IMR-90 (cell line): Measurements from ENCODE around the gene BCAS1. TPM values are rescaled to one million over a fixed set of nuclear protein-coding genes. Genes with fewer than 3 reads are reported as not detected.

Experiments
- ATAC-seq: fragments of 200-7000 bp; cut with Tn5 transposase; 2 replicates; pipeline ENCODE4 v1.9.1; 2020; ENCODE audit warnings: low read depth, mild to moderate bottlenecking, moderate library complexity
- BruUV-seq: library from RNA; stranded (reverse); fragments of 400-500 nt; replicated peaks from 2 replicates; lab custom pipeline; 2021; lab: Mats Ljungman, UMichigan
- CTCF ChIA-PET: fragments of 300-600 bp; formaldehyde crosslinking; extraction: SDS; loops from one replicate; lab custom pipeline; 2021; ENCODE audit warnings: antibody characterized with exemption; lab: Yijun Ruan, JAX
- POLR2A ChIA-PET: fragments of 300-600 bp; sonication (Branson Sonifier 250); formaldehyde crosslinking; loops from one replicate; lab custom pipeline; 2022; ENCODE audit warnings: antibody characterized with exemption; ENCODE audit not compliant: unreplicated experiment; lab: Charles Lee
- DNase-seq: peaks from one replicate; pipeline ENCODE4 v3.0.0; 2013
- H2AFZ ChIP-seq: replicated peaks from 2 replicates; pipeline ENCODE3; 2013; ENCODE audit warnings: low read length, mild to moderate bottlenecking; ENCODE audit not compliant: poor library complexity
- H2AK5ac ChIP-seq: 2 replicates; pipeline ENCODE4 v1.6.1; 2013; ENCODE audit warnings: low read depth, low read length, inconsistent platforms
- H2AK9ac ChIP-seq: replicated peaks from 2 replicates; pipeline ENCODE3; 2013; ENCODE audit warnings: mild to moderate bottlenecking, low read depth, low read length, moderate library complexity; ENCODE audit not compliant: poor library complexity
- H2BK120ac ChIP-seq: 2 replicates; pipeline ENCODE4 v1.6.1; 2013; ENCODE audit warnings: low read depth, low read length, inconsistent platforms
- H2BK15ac ChIP-seq: 3 replicates; pipeline ENCODE4 v1.6.1; 2013; ENCODE audit warnings: low read depth, low read length, inconsistent platforms
- H2BK20ac ChIP-seq: 2 replicates; pipeline ENCODE4 v1.6.1; 2013; ENCODE audit warnings: low read depth, mild to moderate bottlenecking, inconsistent platforms, low read length, moderate library complexity
- H2BK5ac ChIP-seq: 2 replicates; pipeline ENCODE4 v1.6.1; 2013; ENCODE audit warnings: mild to moderate bottlenecking, low read depth, low read length, inconsistent platforms; ENCODE audit not compliant: poor library complexity, severe bottlenecking
- H3K14ac ChIP-seq: replicated peaks from 2 replicates; pipeline ENCODE4 v1.6.1; 2013; ENCODE audit warnings: low read depth, low read length, inconsistent platforms
- H3K18ac ChIP-seq: 2 replicates; pipeline ENCODE4 v1.6.1; 2013; ENCODE audit warnings: low read depth, low read length, control low read depth
- H3K23ac ChIP-seq: 2 replicates; pipeline ENCODE4 v1.6.1; 2013; ENCODE audit warnings: low read depth, low read length, inconsistent platforms
- H3K27ac ChIP-seq: 2 replicates; pipeline ENCODE4 v1.5.1; 2013; ENCODE audit warnings: mild to moderate bottlenecking, control low read depth, low read length; ENCODE audit not compliant: insufficient read depth
- H3K27me3 ChIP-seq: 2 replicates; pipeline ENCODE4 v1.6.1; 2013; ENCODE audit warnings: low read length; ENCODE audit not compliant: control insufficient read depth, insufficient read depth
- H3K36me3 ChIP-seq: 2 replicates; pipeline ENCODE4 v1.6.1; 2013; ENCODE audit warnings: low read length, mixed read lengths; ENCODE audit not compliant: control insufficient read depth, insufficient read depth
- H3K4ac ChIP-seq: 2 replicates; pipeline ENCODE4 v1.6.1; 2013; ENCODE audit warnings: low read depth, low read length, inconsistent platforms
- H3K4me1 ChIP-seq: 2 replicates; pipeline ENCODE4 v1.6.1; 2013; ENCODE audit warnings: low read length, mixed read lengths; ENCODE audit not compliant: control insufficient read depth, insufficient read depth
- H3K4me2 ChIP-seq: 2 replicates; pipeline ENCODE4 v1.6.1; 2013; ENCODE audit warnings: low read depth, mild to moderate bottlenecking, control low read depth, low read length, moderate library complexity
- H3K4me3 ChIP-seq: 2 replicates; pipeline ENCODE4 v1.5.1; 2013; ENCODE audit warnings: low read depth, mild to moderate bottlenecking, control low read depth, low read length, moderate library complexity; ENCODE audit not compliant: insufficient read depth
- H3K56ac ChIP-seq: 2 replicates; pipeline ENCODE4 v1.6.1; 2013; ENCODE audit warnings: low read length, inconsistent platforms; ENCODE audit not compliant: insufficient read depth; ENCODE audit errors: extremely low read depth
- H3K79me1 ChIP-seq, 2 experiments: 2 replicates each; pipeline ENCODE4 v1.6.1; 2013; ENCODE audit warnings: low read length in 2 of 2, inconsistent platforms in 1 of 2, low read depth in 1 of 2
- H3K9ac ChIP-seq: 2 replicates; pipeline ENCODE4 v1.6.1; 2013; ENCODE audit warnings: low read depth, low read length, control low read depth
- H3K9me1 ChIP-seq: 2 replicates; pipeline ENCODE4 v1.6.1; 2013; ENCODE audit warnings: low read length, inconsistent platforms; ENCODE audit not compliant: insufficient read depth
- H3K9me3 ChIP-seq: 2 replicates; pipeline ENCODE4 v1.6.1; 2013; ENCODE audit warnings: low read length; ENCODE audit not compliant: control insufficient read depth, insufficient read depth
- H4K20me1 ChIP-seq: 2 replicates; pipeline ENCODE4 v1.6.1; 2013; ENCODE audit warnings: low read length, inconsistent platforms; ENCODE audit not compliant: insufficient read depth
- H4K5ac ChIP-seq: 2 replicates; pipeline ENCODE4 v1.6.1; 2013; ENCODE audit warnings: mild to moderate bottlenecking, low read depth, low read length, control low read depth
- H4K8ac ChIP-seq, 2 experiments: 2 replicates each; pipeline ENCODE4 v1.6.1; 2013; ENCODE audit warnings: low read depth in 2 of 2, low read length in 2 of 2, control low read depth in 1 of 2, inconsistent platforms in 1 of 2
- H4K91ac ChIP-seq: 2 replicates; pipeline ENCODE4 v1.6.1; 2013; ENCODE audit warnings: low read depth, low read length, inconsistent platforms; ENCODE audit not compliant: insufficient read depth
- BHLHE40 ChIP-seq: fragments of 150-350 bp; IDR thresholded peaks from 2 replicates; pipeline ENCODE4 v1.6.1; 2016; ENCODE audit warnings: mild to moderate bottlenecking, low read depth, low read length
- CHD1 ChIP-seq: IDR thresholded peaks from 2 replicates; pipeline ENCODE4 v1.6.1; 2012; ENCODE audit warnings: low read depth, low read length, improper control_type of control experiment
- CTCF ChIP-seq: conservative IDR thresholded peaks from 2 replicates; pipeline ENCODE4 v1.5.1; 2012; ENCODE audit warnings: mild to moderate bottlenecking, low read depth, low read length, improper control_type of control experiment
- MAFK ChIP-seq: IDR thresholded peaks from 2 replicates; pipeline ENCODE4 v1.6.1; 2012; ENCODE audit warnings: low read depth, low read length, improper control_type of control experiment
- MAZ ChIP-seq: IDR thresholded peaks from 2 replicates; pipeline ENCODE4 v1.6.1; 2012; ENCODE audit warnings: low read depth, mild to moderate bottlenecking, low read length, improper control_type of control experiment, moderate library complexity, borderline replicate concordance
- MXI1 ChIP-seq: IDR thresholded peaks from 2 replicates; pipeline ENCODE4 v1.6.1; 2012; ENCODE audit warnings: low read depth, mild to moderate bottlenecking, low read length, moderate library complexity, borderline replicate concordance
- NFE2L2 ChIP-seq: fragments of 150-350 bp; IDR thresholded peaks from 2 replicates; pipeline ENCODE4 v1.6.1; 2016; ENCODE audit warnings: low read depth, mild to moderate bottlenecking, low read length
- POLR2A ChIP-seq: IDR thresholded peaks from 2 replicates; pipeline ENCODE4 v1.6.1; 2012; ENCODE audit warnings: mild to moderate bottlenecking, low read depth, low read length
- RAD21 ChIP-seq: IDR thresholded peaks from 2 replicates; pipeline ENCODE4 v1.6.1; 2012; ENCODE audit warnings: low read length, improper control_type of control experiment
- SMC3 ChIP-seq: fragments of 150-350 bp; IDR thresholded peaks from 2 replicates; pipeline ENCODE4 v1.6.1; 2016; ENCODE audit warnings: low read depth, mild to moderate bottlenecking, antibody characterized with exemption, low read length, moderate library complexity
- USF2 ChIP-seq: fragments of 150-350 bp; IDR thresholded peaks from 2 replicates; pipeline ENCODE4 v1.6.1; 2017; ENCODE audit warnings: mild to moderate bottlenecking, antibody characterized with exemption, low read length, low read depth
- WGBS, 2 experiments: methylation state at CpG; one replicate each; pipeline versions ENCODE4 v1.1.5 to v1.1.7; 2013; ENCODE audit warnings: missing lambda C conversion rate in 2 of 2; ENCODE audit not compliant: insufficient read length in 1 of 2; ENCODE audit errors: extremely low coverage in 2 of 2; 5-methylcytosine and 5-hydroxymethylcytosine counted together
- dilution Hi-C: fragments of 300-500 bp; cut with HindIII; formaldehyde crosslinking; loops from one replicate; pipeline ENCODE4 v1.14.3; 2018; ENCODE audit warnings: low sequenced_read_pairs; ENCODE audit not compliant: unreplicated experiment
- in situ Hi-C: fragments of 300-500 bp; cut with MboI; formaldehyde crosslinking; loops from 3 replicates; pipeline ENCODE4 v1.14.3; 2019; ENCODE audit warnings: low sequenced_read_pairs, inconsistent platforms, mixed read lengths
- intact Hi-C: fragments of 100-400 bp; cut with micrococcal nuclease; formaldehyde crosslinking; loops from 2 replicates; pipeline ENCODE4 v1.10.0; 2022
- polyA plus RNA-seq, 3 experiments: library from polyadenylated mRNA; depleted of rRNA; stranded (reverse); fragments of >200 nt; gene quantifications; 2 replicates each; pipeline ENCODE4 v1.2.3, GENCODE V29; 2012; ENCODE audit warnings: low replicate concordance in 1 of 3
- total RNA-seq: library from RNA; depleted of rRNA; stranded (reverse); fragments of >200 nt; gene quantifications from 2 replicates; pipeline ENCODE4 v1.2.3, GENCODE V29; 2012

The BCAS1 gene
- total and polyA plus RNA-seq, 2 of the 4 experiments (the other 2 are of a cell fraction): under 0.01 TPM; not detected in 1

DNA sequence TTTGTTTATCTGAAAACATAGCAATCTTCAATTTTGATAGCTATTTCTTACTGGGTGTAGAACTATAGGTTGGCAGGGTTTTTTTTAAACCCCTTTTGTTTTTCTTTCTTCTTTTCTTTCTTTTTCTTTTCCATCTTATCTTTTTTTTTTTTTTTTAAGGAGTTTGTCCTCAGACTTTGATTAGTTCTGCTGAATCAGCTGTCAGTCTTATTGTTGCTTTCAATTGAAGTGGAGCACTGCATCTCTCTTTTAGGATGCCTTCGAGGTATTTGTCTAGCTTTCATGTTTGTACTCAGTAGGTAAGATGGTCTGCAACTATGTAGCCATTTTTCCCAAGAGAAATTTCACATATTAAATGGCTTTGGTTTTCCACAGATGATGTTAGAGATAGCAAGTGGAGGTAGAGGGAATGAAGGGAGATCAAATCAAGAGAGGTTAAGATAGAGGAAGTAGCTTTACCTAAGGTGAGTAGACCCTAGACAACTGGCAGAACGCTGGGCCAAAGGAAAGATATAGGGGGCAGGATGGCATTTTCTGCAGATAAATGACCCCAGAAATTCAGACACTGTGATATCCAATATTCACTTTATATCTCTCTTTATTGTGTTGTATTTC lies 137.1 kb downstream of the BCAS1 start:
- no peak overlapping the region for H3K4me2 ChIP-seq

More for the DNA sequence above, 137.1 kb downstream of the BCAS1 start:
- dilution Hi-C loops (no loop called here), in situ Hi-C loops (loop anchor here (25.0 kb wide), 2 partner anchors 771 to 1446 kb away; no protein-coding TSS in a partner anchor), intact Hi-C loops (no loop called here)
- H3K9me1 ChIP-seq: peaks cover 10% of the 10 kb centered on the region
- H4K20me1 ChIP-seq: no peaks in the 10 kb centered on the region
- no peak overlapping the region for H3K23ac ChIP-seq
- WGBS, 2 experiments: no CpG with 5 or more reads among the region's 2 CpGs
- no peak overlapping the region for H3K9ac ChIP-seq
- no peak overlapping the region for H4K8ac ChIP-seq
- H4K5ac ChIP-seq: no peak overlapping the region
- 0 out of 2 replicates have a peak overlapping the region, but pooled peaks have one; percentile 38 for H2AK5ac ChIP-seq
- no peak overlapping the region for H4K91ac ChIP-seq
- TF ChIP-seq MAFK: no peak
- no peak for TF ChIP-seq BHLHE40
- TF ChIP-seq RAD21: no peak
- no peak for TF ChIP-seq MAZ
- no peak for TF ChIP-seq CHD1
- TF ChIP-seq CTCF: no peak
- TF ChIP-seq USF2: no peak
- TF ChIP-seq MXI1: no peak
- no peak for TF ChIP-seq NFE2L2
- TF ChIP-seq SMC3: no peak
- no peak for TF ChIP-seq POLR2A
- peak overlapping the region; percentile 79; the same call in 1 of the 3 replicates for H2BK15ac ChIP-seq
- peaks cover 10% of the 10 kb centered on the region for H3K4me1 ChIP-seq
- no peak overlapping the region; the same call in 1 of the 2 replicates for H3K18ac ChIP-seq
- H3K27me3 ChIP-seq: no peaks in the 10 kb centered on the region
- ChIA-PET CTCF (interaction anchor here (0.7 kb wide), 1 partner anchor 259 kb away, joined by 3 read pairs; no protein-coding TSS in a partner anchor), POLR2A (no interaction called here)
- H3K79me1 ChIP-seq: peaks cover 0 to 3% of the 10 kb centered on the region in 2 experiments; a peak in 1 of 4 replicates
- H2AK9ac ChIP-seq: no peak overlapping the region
- H2BK20ac ChIP-seq: 0 out of 2 replicates have a peak overlapping the region, but pooled peaks have one; percentile 50
- no peak overlapping the region for H3K14ac ChIP-seq
- ATAC-seq: no peak
- H2BK5ac ChIP-seq: no peak overlapping the region
- no peak overlapping the region for H3K27ac ChIP-seq
- no peak overlapping the region; the same call in 1 of the 2 replicates for H2BK120ac ChIP-seq
- no peak for DNase-seq
- H3K4ac ChIP-seq: peak overlapping the region; percentile 77; the same call in 1 of the 2 replicates
- no peak overlapping the region for H3K56ac ChIP-seq
- H2AFZ ChIP-seq: no peak overlapping the region
- no TSS peak for BruUV-seq
- no peaks in the 10 kb centered on the region for H3K36me3 ChIP-seq
- no peak overlapping the region for H3K4me3 ChIP-seq
- no peaks in the 10 kb centered on the region for H3K9me3 ChIP-seq
